H1 (cell line): ENCODE results near the gene RARB. TPM values are rescaled to one million over a fixed set of nuclear protein-coding genes. Genes with fewer than 3 reads are reported as not detected.

Source experiments
- CTCF ChIA-PET: fragments of 300-600 bp; sonication (Branson Sonifier 250); formaldehyde crosslinking; loops from one replicate; lab custom pipeline; 2021; ENCODE audit not compliant: partially characterized antibody; lab: Charles Lee
- POLR2A ChIA-PET: fragments of 300-600 bp; sonication (Branson Sonifier 250); formaldehyde crosslinking; loops from one replicate; lab custom pipeline; 2021; ENCODE audit warnings: inconsistent platforms; ENCODE audit not compliant: partially characterized antibody; lab: Charles Lee
- DNase-seq, 2 experiments: peaks; one replicate each; pipeline versions ENCODE4 v3.0.0 to v3.0.0-alpha.2; 2010 to 2022; ENCODE audit warnings: low spot score in 2 of 2, low read depth in 1 of 2, mixed read lengths in 1 of 2
- FAIRE-seq: peaks from 2 replicates; lab custom pipeline; 2011; peaks lifted over from hg19 to GRCh38; lab: Jason Lieb, UNC
- H2AFZ ChIP-seq: 2 replicates; pipeline ENCODE4 v1.8.1; 2012; ENCODE audit warnings: low read length, inconsistent platforms
- H2AK5ac ChIP-seq: 2 replicates; pipeline ENCODE4 v1.6.1; 2013; ENCODE audit warnings: low read depth, low read length
- H2BK120ac ChIP-seq: replicated peaks from 2 replicates; pipeline ENCODE3; 2013; ENCODE audit warnings: low read depth, low read length, inconsistent platforms
- H2BK12ac ChIP-seq: 2 replicates; pipeline ENCODE4 v1.6.1; 2013; ENCODE audit warnings: low read depth, low read length
- H2BK15ac ChIP-seq: 2 replicates; pipeline ENCODE4 v1.6.1; 2013; ENCODE audit warnings: low read length
- H2BK20ac ChIP-seq: 2 replicates; pipeline ENCODE4 v1.6.1; 2013; ENCODE audit warnings: low read length
- H2BK5ac ChIP-seq: 2 replicates; pipeline ENCODE4 v1.6.1; 2013; ENCODE audit warnings: low read depth, low read length
- H3K14ac ChIP-seq: 2 replicates; pipeline ENCODE4 v1.6.1; 2013; ENCODE audit warnings: inconsistent platforms; ENCODE audit not compliant: insufficient read length
- H3K18ac ChIP-seq: 2 replicates; pipeline ENCODE4 v1.6.1; 2013; ENCODE audit warnings: low read length; ENCODE audit errors: extremely low read depth
- H3K23ac ChIP-seq: 2 replicates; pipeline ENCODE4 v1.6.1; 2013; ENCODE audit warnings: inconsistent platforms; ENCODE audit not compliant: insufficient read length
- H3K23me2 ChIP-seq: 2 replicates; pipeline ENCODE4 v1.6.1; 2013; ENCODE audit warnings: low read depth, low read length
- H3K27ac ChIP-seq: 2 replicates; pipeline ENCODE4 v1.6.1; 2011; ENCODE audit warnings: low read depth, low read length, inconsistent platforms
- H3K27me3 ChIP-seq, 4 experiments: replicated peaks in 1 of 4; 1 replicate in 1 of 4; 2 replicates in 3 of 4; pipeline versions ENCODE4 v1.6.1 to v1.8.1; 2011 to 2013; ENCODE audit warnings: low read length in 3 of 4, mild to moderate bottlenecking in 3 of 4, inconsistent platforms in 2 of 4, mixed read lengths in 2 of 4, moderate library complexity in 1 of 4; ENCODE audit not compliant: control insufficient read depth in 3 of 4, insufficient read depth in 3 of 4; ENCODE audit errors: extremely low read depth in 1 of 4
- H3K36me3 ChIP-seq, 4 experiments: 2 replicates each; pipeline versions ENCODE4 v1.6.1 to v1.8.1; 2011 to 2013; ENCODE audit warnings: mild to moderate bottlenecking in 4 of 4, low read length in 3 of 4, moderate library complexity in 2 of 4, control low read depth in 1 of 4, inconsistent platforms in 1 of 4; ENCODE audit not compliant: insufficient read depth in 4 of 4, control insufficient read depth in 2 of 4
- H3K4ac ChIP-seq: replicated peaks from 2 replicates; pipeline ENCODE3; 2013; ENCODE audit warnings: low read length, low read depth, mixed read lengths, inconsistent platforms; ENCODE audit not compliant: insufficient read length
- H3K4me1 ChIP-seq, 4 experiments: replicated peaks in 1 of 4; 1 replicate in 1 of 4; 2 replicates in 3 of 4; pipeline versions ENCODE4 v1.6.1 to v1.8.1; 2011 to 2013; ENCODE audit warnings: low read length in 3 of 4, inconsistent platforms in 2 of 4, mixed read lengths in 1 of 4; ENCODE audit not compliant: insufficient read depth in 4 of 4, control insufficient read depth in 3 of 4
- H3K4me2 ChIP-seq, 2 experiments: 2 replicates each; pipeline versions ENCODE4 v1.6.1 to v1.8.1; 2011 to 2013; ENCODE audit warnings: low read depth in 2 of 2, low read length in 2 of 2, control low read depth in 1 of 2, inconsistent platforms in 1 of 2, mild to moderate bottlenecking in 1 of 2; ENCODE audit not compliant: insufficient read depth in 1 of 2
- H3K4me3 ChIP-seq, 4 experiments: fragments of 200-600, 300-600 bp in 1 of 4; sonication (generic), shearing (Covaris generic), sonication (Bioruptor Twin) in 1 of 4; 2 replicates each; pipeline versions ENCODE4 v1.5.1 to v1.8.1; 2011 to 2016; ENCODE audit warnings: low read length in 4 of 4, low read depth in 3 of 4, control low read depth in 2 of 4, inconsistent platforms in 2 of 4, mild to moderate bottlenecking in 2 of 4, mixed read lengths in 1 of 4, moderate library complexity in 1 of 4; ENCODE audit not compliant: insufficient read depth in 2 of 4; ENCODE audit errors: extremely low read depth in 1 of 4
- H3K56ac ChIP-seq: replicated peaks from 2 replicates; pipeline ENCODE3; 2013; ENCODE audit warnings: low read depth, mild to moderate bottlenecking, mixed read lengths, low read length, inconsistent platforms; ENCODE audit not compliant: insufficient read length
- H3K79me1 ChIP-seq: 2 replicates; pipeline ENCODE4 v1.6.1; 2013; ENCODE audit warnings: low read depth, low read length, control low read depth
- H3K79me2 ChIP-seq, 2 experiments: 2 replicates each; pipeline versions ENCODE4 v1.6.1 to v1.8.1; 2012 to 2013; ENCODE audit warnings: low read length in 2 of 2, mild to moderate bottlenecking in 2 of 2, inconsistent platforms in 1 of 2; ENCODE audit not compliant: insufficient read depth in 2 of 2, control insufficient read depth in 1 of 2
- H3K9ac ChIP-seq, 4 experiments: replicated peaks in 1 of 4; 1 replicate in 1 of 4; 2 replicates in 3 of 4; pipeline versions ENCODE4 v1.6.1 to v1.8.1; 2011 to 2013; ENCODE audit warnings: low read depth in 3 of 4, low read length in 3 of 4, control low read depth in 2 of 4, mild to moderate bottlenecking in 2 of 4, moderate library complexity in 2 of 4, inconsistent platforms in 1 of 4; ENCODE audit errors: extremely low read depth in 1 of 4
- H3K9me3 ChIP-seq, 2 experiments: 2 replicates each; pipeline versions ENCODE4 v1.6.1 to v1.8.1; 2012 to 2013; ENCODE audit warnings: mild to moderate bottlenecking in 2 of 2, moderate library complexity in 2 of 2, control low read depth in 1 of 2, inconsistent platforms in 1 of 2, low read depth in 1 of 2, low read length in 1 of 2, mixed read lengths in 1 of 2; ENCODE audit not compliant: insufficient read depth in 2 of 2
- H4K20me1 ChIP-seq, 2 experiments: replicated peaks in 1 of 2; 2 replicates each; pipeline versions ENCODE3 to v1.8.1; 2011 to 2013; ENCODE audit warnings: inconsistent platforms in 2 of 2, low read length in 2 of 2, mild to moderate bottlenecking in 1 of 2; ENCODE audit not compliant: insufficient read depth in 2 of 2, control insufficient read depth in 1 of 2
- H4K5ac ChIP-seq: 2 replicates; pipeline ENCODE4 v1.6.1; 2013; ENCODE audit warnings: low read length, low read depth, mixed read lengths, inconsistent platforms; ENCODE audit not compliant: insufficient read length
- H4K8ac ChIP-seq: 2 replicates; pipeline ENCODE4 v1.8.0; 2013; ENCODE audit warnings: mild to moderate bottlenecking, moderate library complexity, low read length, inconsistent platforms; ENCODE audit not compliant: insufficient read depth; ENCODE audit errors: extremely low read depth
- H4K91ac ChIP-seq: replicated peaks from 2 replicates; pipeline ENCODE3; 2013; ENCODE audit warnings: low read length, mixed read lengths, inconsistent platforms; ENCODE audit not compliant: insufficient read length
- BCL11A ChIP-seq, 2 experiments: IDR thresholded peaks; one replicate each; pipeline ENCODE4 v1.6.1; 2011; ENCODE audit warnings: low read depth in 2 of 2, low read length in 2 of 2, mild to moderate bottlenecking in 2 of 2
- KDM1A ChIP-seq: fragments of 200-600, 300-600 bp; sonication (generic); IDR thresholded peaks from 2 replicates; pipeline ENCODE4 v1.7.1; 2016; ENCODE audit warnings: mild to moderate bottlenecking, low read length, borderline replicate concordance
- TAF1 ChIP-seq: IDR thresholded peaks from 2 replicates; pipeline ENCODE4 v1.6.1; 2011; ENCODE audit warnings: mild to moderate bottlenecking, low read depth, low read length
- WGBS, 2 experiments: shearing (Covaris generic) in 1 of 2; methylation state at CpG; one replicate each; pipeline versions ENCODE4 v1.1.6 to v1.1.7; 2013 to 2015; ENCODE audit warnings: low lambda C conversion rate in 2 of 2, mixed read lengths in 2 of 2, inconsistent platforms in 1 of 2, low coverage in 1 of 2, missing lambda C conversion rate in 1 of 2; ENCODE audit not compliant: insufficient replicate concordance in 2 of 2, insufficient coverage in 1 of 2, insufficient read length in 1 of 2; ENCODE audit errors: extremely low coverage in 1 of 2, missing lambda C conversion rate in 1 of 2; 5-methylcytosine and 5-hydroxymethylcytosine counted together
- polyA plus RNA-seq, 7 experiments: library from polyadenylated mRNA; depleted of rRNA in 3 of 7; stranded (reverse) in 5 of 7; unstranded in 2 of 7; fragments of >200 nt in 5 of 7; fragments of 200-250 nt in 2 of 7; gene quantifications; 1 replicate in 5 of 7; 2 replicates in 1 of 7; 4 replicates in 1 of 7; pipeline versions ENCODE4 v1.2.1 to v1.2.3, GENCODE V29; 2011 to 2013; ENCODE audit warnings: missing spikeins in 2 of 7, mixed read lengths in 2 of 7
- total RNA-seq: library from RNA; stranded (reverse); fragmentation: NEBNext Ultra II Directional; extraction: Animal tissue kit (Norgen Biotek cat#: 25700); gene quantifications from 2 replicates; pipeline ENCODE4 v1.2.1, GENCODE V29; 2021

Gene RARB
- total and polyA plus RNA-seq, 2 of the 8 experiments (the other 6 are each of a cell fraction or from before 2014, with no cell fraction given), result 0.15 to 0.22 TPM

GRCh38 chr3:25462495-25462894, 34.4 kb downstream of the RARB start:
- no peak overlapping the region for H3K56ac ChIP-seq
- H3K4ac ChIP-seq, result no peak overlapping the region
- no peaks in the 10 kb centered on the region for H3K79me2 ChIP-seq
- no peaks in the 10 kb centered on the region for H3K9me3 ChIP-seq
- no peaks in the 10 kb centered on the region for H3K27me3 ChIP-seq
- no peak overlapping the region for H3K4me2 ChIP-seq
- no peak overlapping the region for H2AK5ac ChIP-seq
- no peak overlapping the region for H4K8ac ChIP-seq
- FAIRE-seq, result no peak
- no peak overlapping the region for H3K18ac ChIP-seq
- no peak overlapping the region for H2BK5ac ChIP-seq
- H2BK15ac ChIP-seq, result no peak overlapping the region
- no peaks in the 10 kb centered on the region for H4K20me1 ChIP-seq
- H3K4me3 ChIP-seq, result no peak overlapping the region
- TF ChIP-seq TAF1 (no peak), BCL11A (IDR thresholded peaks at IDR 0.05; ENCODE audit: low read depth in 2 of 2, low read length in 2 of 2) (no peak), KDM1A (no peak)
- TF ChIP-seq, all 59 proteins: peak for 0
- Histone ChIP-seq H2BK12ac (no peak overlapping the region), H3K9ac (no peak overlapping the region), H4K91ac (no peak overlapping the region), H3K23me2 (no peaks in the 10 kb centered on the region), H3K36me3 (no peaks in the 10 kb centered on the region), H3K14ac (no peak overlapping the region), H3K27ac (no peak overlapping the region), H2BK20ac (no peak overlapping the region), H2BK120ac (no peak overlapping the region), H4K5ac (no peak overlapping the region), H3K23ac (no peak overlapping the region), H3K4me1 (no peaks in the 10 kb centered on the region), H3K79me1 (no peaks in the 10 kb centered on the region), H2AFZ (no peak overlapping the region)
- no peak for DNase-seq
- 93% methylated on average over 1 of the region's 1 CpG; no CpG with 5 or more reads in 1 of the 2 experiments for WGBS, 2 experiments
- ChIA-PET CTCF (interaction anchor here (0.7 to 1.2 kb wide), 5 partner anchors 8 to 42 kb away, joined by 3 to 4 read pairs (median 3); partner anchors contain the start of gene RARB), POLR2A (no interaction called here)
